Measurements from ENCODE around the gene FAM170B.

Gene FAM170B

GRCh38 chr10:49131507-49132361 is 2.1 kb downstream of the FAM170B start:
- no peak for TF ChIP-seq EZH2 (IDR thresholded peaks at IDR 0.05; ENCODE audit: borderline replicate concordance, low read length)
- TF ChIP-seq CTCF (IDR thresholded peaks at IDR 0.05; ENCODE audit: low read length) = no peak
- no peak overlapping the region for H3K4me3 ChIP-seq (ENCODE audit: low read depth, low read length, poor library complexity, severe bottlenecking)
- H3K9ac ChIP-seq (ENCODE audit: low read length) = no peak overlapping the region
- no peak overlapping the region for H3K27ac ChIP-seq (ENCODE audit: low read depth, low read length, poor library complexity, severe bottlenecking)
- no peaks in the 10 kb centered on the region for H3K27me3 ChIP-seq (ENCODE audit: insufficient read depth, low read length)
- H3K36me3 ChIP-seq (ENCODE audit: insufficient read depth, low read length) = no peaks in the 10 kb centered on the region
- H3F3A ChIP-seq (ENCODE audit: insufficient read depth, low read length) = no peaks in the 10 kb centered on the region
- H3K9me3 ChIP-seq (ENCODE audit: low read length) = peaks cover 5% of the 10 kb centered on the region; the same call in 1 of the 2 replicates
- H4K20me1 ChIP-seq (ENCODE audit: insufficient read depth, low read length) = no peaks in the 10 kb centered on the region
- peaks cover 20% of the 10 kb centered on the region for H3K4me1 ChIP-seq (ENCODE audit: insufficient read depth, low read length, severe bottlenecking)
- no peaks in the 10 kb centered on the region for H3K79me2 ChIP-seq (ENCODE audit: insufficient read depth, low read length)
- H3K4me2 ChIP-seq (ENCODE audit: low read length) = no peak overlapping the region
- no peak overlapping the region for H2AFZ ChIP-seq (ENCODE audit: low read length)
- no peaks in the 10 kb centered on the region for H3K9me2 ChIP-seq (ENCODE audit: low read depth, low read length)

- H2AFZ ChIP-seq (ENCODE audit: low read length) = no peak overlapping the region
Observed at GRCh38 chr10:49129376-49129775, 4.4 kb downstream of the FAM170B start.

GRCh38 chr10:49128854-49129253 is 5.0 kb downstream of the FAM170B start:
- Histone ChIP-seq H3K27ac (ENCODE audit: low read depth, low read length, poor library complexity, severe bottlenecking) (no peak overlapping the region), H3K36me3 (ENCODE audit: insufficient read depth, low read length) (no peaks in the 10 kb centered on the region)

More at GRCh38 chr10:49129376-49129775, 4.4 kb downstream of the FAM170B start:
- no peaks in the 10 kb centered on the region for H3K27me3 ChIP-seq (ENCODE audit: insufficient read depth, low read length)
- no peak overlapping the region for H3K4me2 ChIP-seq (ENCODE audit: low read length)
- H3K79me2 ChIP-seq (ENCODE audit: insufficient read depth, low read length) = no peaks in the 10 kb centered on the region
- no peaks in the 10 kb centered on the region for H3K36me3 ChIP-seq (ENCODE audit: insufficient read depth, low read length)
- peaks cover under 1% of the 10 kb centered on the region for H3K4me1 ChIP-seq (ENCODE audit: insufficient read depth, low read length, severe bottlenecking)
- no peaks in the 10 kb centered on the region for H3F3A ChIP-seq (ENCODE audit: insufficient read depth, low read length)
- no peaks in the 10 kb centered on the region for H3K9me2 ChIP-seq (ENCODE audit: low read depth, low read length)
- H3K9ac ChIP-seq (ENCODE audit: low read length) = no peak overlapping the region
- no peaks in the 10 kb centered on the region for H3K9me3 ChIP-seq (ENCODE audit: low read length)
- TF ChIP-seq CTCF (IDR thresholded peaks at IDR 0.05; ENCODE audit: low read length) (no peak), EZH2 (IDR thresholded peaks at IDR 0.05; ENCODE audit: borderline replicate concordance, low read length) (no peak)
- H3K27ac ChIP-seq (ENCODE audit: low read depth, low read length, poor library complexity, severe bottlenecking) = no peak overlapping the region
- H3K4me3 ChIP-seq (ENCODE audit: low read depth, low read length, poor library complexity, severe bottlenecking) = no peak overlapping the region
- H4K20me1 ChIP-seq (ENCODE audit: insufficient read depth, low read length) = no peaks in the 10 kb centered on the region

More at GRCh38 chr10:49128854-49129253, 5.0 kb downstream of the FAM170B start:
- Histone ChIP-seq H3K9ac (ENCODE audit: low read length) (no peak overlapping the region), H3K79me2 (ENCODE audit: insufficient read depth, low read length) (no peaks in the 10 kb centered on the region), H3K4me3 (ENCODE audit: low read depth, low read length, poor library complexity, severe bottlenecking) (no peak overlapping the region), H3K4me1 (ENCODE audit: insufficient read depth, low read length, severe bottlenecking) (no peaks in the 10 kb centered on the region), H3K9me3 (ENCODE audit: low read length) (no peaks in the 10 kb centered on the region), H3K9me2 (ENCODE audit: low read depth, low read length) (no peaks in the 10 kb centered on the region), H4K20me1 (ENCODE audit: insufficient read depth, low read length) (no peaks in the 10 kb centered on the region), H3K27me3 (ENCODE audit: insufficient read depth, low read length) (no peaks in the 10 kb centered on the region), H2AFZ (ENCODE audit: low read length) (no peak overlapping the region), H3F3A (ENCODE audit: insufficient read depth, low read length) (no peaks in the 10 kb centered on the region), H3K4me2 (ENCODE audit: low read length) (no peak overlapping the region)
- no peak for TF ChIP-seq CTCF (IDR thresholded peaks at IDR 0.05; ENCODE audit: low read length)
- TF ChIP-seq EZH2 (IDR thresholded peaks at IDR 0.05; ENCODE audit: borderline replicate concordance, low read length) = no peak

All from OCI-LY1 (cell line).